Mucosa of descending colon (tissue), 3 donors: ENCODE measurements around the gene EZH2. TPM values are rescaled to one million over a fixed set of nuclear protein-coding genes. Genes with fewer than 3 reads are reported as not detected.

Experiments used
- ATAC-seq: fragments of 200-7000 bp; cut with Tn5 transposase; one replicate; pipeline ENCODE4 v1.9.1; 2020; ENCODE audit warnings: mild to moderate bottlenecking, moderate library complexity
- DNase-seq, 3 donors: peaks; one replicate each; pipeline ENCODE4 v3.0.0-alpha.2; 2020
- H3K36me3 ChIP-seq: fragments of 200-600 bp; one replicate; pipeline ENCODE4 v1.8.0; 2021; ENCODE audit warnings: low read depth, mild to moderate bottlenecking
- H3K4me1 ChIP-seq: fragments of 200-600 bp; one replicate; pipeline ENCODE4 v1.8.0; 2021; ENCODE audit warnings: low read depth, mild to moderate bottlenecking
- H3K4me3 ChIP-seq: fragments of 200-600 bp; one replicate; pipeline ENCODE4 v1.8.0; 2021; ENCODE audit warnings: mild to moderate bottlenecking
- H3K9me3 ChIP-seq: fragments of 200-600 bp; one replicate; pipeline ENCODE4 v1.8.0; 2021; ENCODE audit warnings: mild to moderate bottlenecking
- intact Hi-C, 2 donors: fragments of 100-400 bp; cut with DNase I in 1 of 2; cut with micrococcal nuclease in 1 of 2; formaldehyde crosslinking; loops; one replicate each; pipeline versions ENCODE4 v1.11.0 to v1.11.1; 2022; cut with DNase I, micrococcal nuclease
- total RNA-seq, 3 donors: library from RNA; stranded (reverse); fragmentation: NEBNext Ultra II Directional in 2 of 3; extraction: Animal tissue kit (Norgen Biotek cat#: 25700) in 2 of 3; gene quantifications; one replicate each; pipeline versions ENCODE4 v1.2.1 to v1.2.4, GENCODE V29; 2021 to 2023
- TF ChIP-seq, protein P1 (sequence below): fragments of 200-600 bp; IDR thresholded peaks from one replicate; pipeline ENCODE4 v1.8.0; 2022; ENCODE audit warnings: antibody characterized with exemption, mild to moderate bottlenecking
- donor health status: DM: no; HTN: no; CAD: no; lungs with moderate emphysema.
- donor health status: DM: no; HTN: no; CAD: no.
- donor health status: DM: no; HTN: yes; CAD: no.

Gene EZH2
- total RNA-seq, 3 donors from 2014 or later, result 4.7 to 18.1 (median 10.5) TPM

DNA sequence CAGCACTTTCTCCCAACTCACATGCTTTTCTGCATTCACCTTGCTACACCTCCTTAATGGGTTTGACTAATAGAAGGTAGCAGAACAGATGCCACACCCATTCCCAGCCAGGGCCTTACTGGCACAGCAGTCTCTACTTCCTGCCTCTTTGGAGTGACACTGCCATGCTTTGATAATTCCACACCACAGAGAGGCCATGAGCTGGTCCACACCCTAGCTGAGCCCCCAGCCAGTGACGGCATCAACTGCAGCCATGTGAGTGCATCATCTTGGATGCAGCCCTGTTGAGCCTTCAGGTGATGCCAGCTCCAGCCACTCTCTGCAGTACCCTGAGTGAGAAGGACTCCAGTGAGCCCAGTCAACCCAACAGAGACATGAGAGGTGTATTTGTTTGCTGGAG, 27.5 kb upstream of the EZH2 start:
- no peak for DNase-seq

DNA sequence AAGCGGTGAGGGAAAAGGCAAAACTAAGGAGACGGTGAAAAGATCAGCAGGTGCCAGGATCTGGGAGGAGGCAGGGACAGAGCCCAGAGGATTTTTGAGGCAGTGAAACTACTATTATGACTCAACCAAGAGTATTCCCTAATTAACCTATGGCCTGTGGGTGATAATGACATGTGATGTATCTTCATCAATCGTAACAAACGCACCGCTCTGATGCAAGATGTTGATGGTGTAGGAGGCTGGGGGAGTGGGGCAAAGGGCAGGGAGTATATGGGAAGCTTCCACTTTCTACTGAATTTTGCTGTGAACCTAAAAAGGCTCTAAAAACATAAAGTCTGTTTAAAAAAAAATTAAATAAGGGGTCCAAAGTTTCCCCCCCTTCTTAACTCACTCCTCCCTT, 25.5 kb upstream of the EZH2 start:
- ATAC-seq (no peak), DNase-seq (no peak)
- no peaks in the 10 kb centered on the region for H3K4me1 ChIP-seq
- no peaks in the 10 kb centered on the region for H3K36me3 ChIP-seq
- no peak overlapping the region for H3K4me3 ChIP-seq
- TF ChIP-seq, protein P1, sequence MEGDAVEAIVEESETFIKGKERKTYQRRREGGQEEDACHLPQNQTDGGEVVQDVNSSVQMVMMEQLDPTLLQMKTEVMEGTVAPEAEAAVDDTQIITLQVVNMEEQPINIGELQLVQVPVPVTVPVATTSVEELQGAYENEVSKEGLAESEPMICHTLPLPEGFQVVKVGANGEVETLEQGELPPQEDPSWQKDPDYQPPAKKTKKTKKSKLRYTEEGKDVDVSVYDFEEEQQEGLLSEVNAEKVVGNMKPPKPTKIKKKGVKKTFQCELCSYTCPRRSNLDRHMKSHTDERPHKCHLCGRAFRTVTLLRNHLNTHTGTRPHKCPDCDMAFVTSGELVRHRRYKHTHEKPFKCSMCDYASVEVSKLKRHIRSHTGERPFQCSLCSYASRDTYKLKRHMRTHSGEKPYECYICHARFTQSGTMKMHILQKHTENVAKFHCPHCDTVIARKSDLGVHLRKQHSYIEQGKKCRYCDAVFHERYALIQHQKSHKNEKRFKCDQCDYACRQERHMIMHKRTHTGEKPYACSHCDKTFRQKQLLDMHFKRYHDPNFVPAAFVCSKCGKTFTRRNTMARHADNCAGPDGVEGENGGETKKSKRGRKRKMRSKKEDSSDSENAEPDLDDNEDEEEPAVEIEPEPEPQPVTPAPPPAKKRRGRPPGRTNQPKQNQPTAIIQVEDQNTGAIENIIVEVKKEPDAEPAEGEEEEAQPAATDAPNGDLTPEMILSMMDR, result no peak
- intact Hi-C loops, result no loop called here
- H3K9me3 ChIP-seq, result no peaks in the 10 kb centered on the region

More for the DNA sequence above, 27.5 kb upstream of the EZH2 start:
- Histone ChIP-seq H3K36me3 (no peaks in the 10 kb centered on the region), H3K4me1 (no peaks in the 10 kb centered on the region), H3K4me3 (no peak overlapping the region), H3K9me3 (no peaks in the 10 kb centered on the region)
- TF ChIP-seq, protein P1, result no peak
- intact Hi-C loops, result no loop called here
- peak; percentile 21 for ATAC-seq

DNA sequence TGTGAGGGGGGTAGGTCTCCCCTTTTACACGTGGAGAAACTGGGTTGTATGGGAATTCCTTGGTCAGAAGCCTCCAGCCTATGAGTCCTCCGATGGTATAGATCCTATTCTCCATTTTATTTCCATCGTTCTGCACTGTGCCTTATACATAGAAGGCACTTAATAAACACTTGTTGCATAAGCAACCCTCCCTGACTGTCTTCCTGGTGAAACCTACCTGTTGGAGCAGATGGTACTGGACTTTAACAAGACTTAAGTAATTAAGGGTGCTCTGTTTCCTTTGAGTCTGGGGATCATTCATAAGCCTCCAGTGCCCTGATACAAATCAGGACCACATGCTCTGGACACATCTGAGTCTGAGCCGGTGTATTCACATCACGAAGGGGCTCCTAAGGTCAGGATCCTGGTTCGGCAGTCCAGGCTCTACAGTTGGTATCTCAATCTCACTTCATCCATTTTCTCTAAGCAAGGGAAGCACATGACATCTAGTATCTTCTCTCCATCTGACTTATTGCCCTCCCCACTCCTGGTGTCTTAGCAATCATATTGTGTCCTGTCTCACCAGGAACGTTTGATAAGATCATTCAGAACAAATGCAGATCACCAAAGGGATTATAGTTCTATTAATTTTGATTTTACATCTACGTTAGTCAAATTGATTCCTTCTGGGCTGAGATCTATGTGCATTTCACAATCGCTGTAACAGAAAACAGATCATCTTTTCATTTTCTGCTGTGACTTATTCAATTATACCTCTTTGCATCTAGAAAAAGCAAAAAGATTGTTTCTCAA, 22.8 kb upstream of the EZH2 start:
- DNase-seq (no peak), ATAC-seq (no peak)
- Histone ChIP-seq H3K9me3 (no peaks in the 10 kb centered on the region), H3K4me1 (no peaks in the 10 kb centered on the region), H3K36me3 (no peaks in the 10 kb centered on the region), H3K4me3 (no peak overlapping the region)
- TF ChIP-seq, protein P1, result no peak
- intact Hi-C loops, result no loop called here

DNA sequence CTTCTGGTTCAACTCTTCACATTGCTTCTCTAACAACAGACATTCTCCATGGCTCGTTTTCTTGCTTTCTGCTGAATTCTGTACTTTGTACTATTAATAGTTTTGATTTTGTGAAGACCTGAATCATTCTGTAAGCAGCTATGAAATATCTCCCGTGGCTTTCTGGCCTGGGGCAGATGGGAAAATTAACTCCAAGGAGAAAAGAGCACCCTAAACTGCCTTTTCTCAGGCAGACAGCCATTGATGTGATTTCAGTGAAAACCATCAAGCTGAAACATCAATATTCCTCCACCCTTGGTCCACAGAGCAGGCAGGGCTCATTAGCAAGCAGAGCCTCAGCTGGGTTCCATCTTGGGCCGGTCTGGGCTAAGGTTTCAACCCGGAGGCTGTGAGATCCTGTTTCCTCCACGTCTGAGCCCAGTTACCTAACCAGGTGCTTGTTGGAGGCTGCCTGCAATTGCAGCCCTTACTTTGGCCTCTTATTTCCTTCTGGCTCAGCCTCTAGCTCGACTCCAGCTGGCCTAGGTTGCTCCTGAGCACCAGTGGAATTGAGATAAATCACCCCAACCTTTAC, 21.1 kb upstream of the EZH2 start:
- ATAC-seq, result peak; percentile 50
- Histone ChIP-seq H3K4me1 (no peaks in the 10 kb centered on the region), H3K4me3 (no peak overlapping the region), H3K36me3 (no peaks in the 10 kb centered on the region), H3K9me3 (no peaks in the 10 kb centered on the region)
- intact Hi-C loops, result no loop called here
- DNase-seq, result peak in 1 of 3 donors; percentile 7
- TF ChIP-seq, protein P1, result no peak

DNA sequence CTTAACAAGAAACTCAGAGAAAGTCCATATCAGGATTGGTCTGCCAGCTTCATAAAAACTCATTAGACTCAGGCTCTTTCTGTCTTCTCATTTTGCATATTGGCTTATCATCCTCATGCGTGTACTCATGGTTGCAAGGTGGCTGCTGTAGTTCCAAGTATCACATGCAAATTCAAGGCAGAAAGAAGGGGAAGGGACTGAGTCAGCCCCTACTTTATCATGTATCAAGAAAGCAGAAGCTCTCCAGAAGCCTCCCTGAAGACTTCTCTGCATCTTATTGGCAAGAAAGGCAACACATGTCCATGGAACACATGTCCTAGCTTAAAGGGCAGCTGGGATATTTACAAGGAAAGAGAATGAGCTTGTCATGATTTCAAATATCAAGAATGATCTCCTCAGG, 19.4 kb upstream of the EZH2 start:
- DNase-seq (no peak), ATAC-seq (no peak)
- no peaks in the 10 kb centered on the region for H3K9me3 ChIP-seq
- H3K4me3 ChIP-seq, result no peak overlapping the region
- TF ChIP-seq, protein P1, result no peak
- no peaks in the 10 kb centered on the region for H3K36me3 ChIP-seq
- intact Hi-C loops, result no loop called here
- H3K4me1 ChIP-seq, result no peaks in the 10 kb centered on the region
